HCT116 (cell line): ENCODE data around the gene CDH13.

Experiments used
- POLR2A ChIP-seq: IDR thresholded peaks from 2 replicates; pipeline ENCODE4 v1.7.0; 2011; ENCODE audit warnings: borderline replicate concordance; ENCODE audit not compliant: insufficient read depth, insufficient read length; ENCODE audit errors: extremely low read depth
- RAD21 ChIP-seq: IDR thresholded peaks from 2 replicates; pipeline ENCODE4 v1.6.1; 2012; ENCODE audit warnings: low read depth, mild to moderate bottlenecking
- SIN3A ChIP-seq: IDR thresholded peaks from 2 replicates; pipeline ENCODE4 v1.6.1; 2012; ENCODE audit warnings: low read depth
- TCF7L2 ChIP-seq: IDR thresholded peaks from 2 replicates; pipeline ENCODE4 v1.7.0; 2011; ENCODE audit warnings: borderline replicate concordance, inconsistent platforms; ENCODE audit not compliant: insufficient read depth, insufficient read length; ENCODE audit errors: extremely low read depth

GRCh38 chr16:83838151-83838550, 1211.4 kb downstream of the CDH13 start:
- TF ChIP-seq TCF7L2 (no peak), RAD21 (no peak), POLR2A (no peak), SIN3A (no peak)
